ENCODE measurements around the gene ARID3A. TPM values are rescaled to one million over a fixed set of nuclear protein-coding genes. Genes with fewer than 3 reads are reported as not detected.
A peak's percentile ranks its signal among the peaks of the same experiment; 100 is the strongest.

The ARID3A gene
- total and polyA plus RNA-seq, 2 of the 4 experiments (the other 2 are of a cell fraction) = 16.0 to 23.1 TPM

DNA sequence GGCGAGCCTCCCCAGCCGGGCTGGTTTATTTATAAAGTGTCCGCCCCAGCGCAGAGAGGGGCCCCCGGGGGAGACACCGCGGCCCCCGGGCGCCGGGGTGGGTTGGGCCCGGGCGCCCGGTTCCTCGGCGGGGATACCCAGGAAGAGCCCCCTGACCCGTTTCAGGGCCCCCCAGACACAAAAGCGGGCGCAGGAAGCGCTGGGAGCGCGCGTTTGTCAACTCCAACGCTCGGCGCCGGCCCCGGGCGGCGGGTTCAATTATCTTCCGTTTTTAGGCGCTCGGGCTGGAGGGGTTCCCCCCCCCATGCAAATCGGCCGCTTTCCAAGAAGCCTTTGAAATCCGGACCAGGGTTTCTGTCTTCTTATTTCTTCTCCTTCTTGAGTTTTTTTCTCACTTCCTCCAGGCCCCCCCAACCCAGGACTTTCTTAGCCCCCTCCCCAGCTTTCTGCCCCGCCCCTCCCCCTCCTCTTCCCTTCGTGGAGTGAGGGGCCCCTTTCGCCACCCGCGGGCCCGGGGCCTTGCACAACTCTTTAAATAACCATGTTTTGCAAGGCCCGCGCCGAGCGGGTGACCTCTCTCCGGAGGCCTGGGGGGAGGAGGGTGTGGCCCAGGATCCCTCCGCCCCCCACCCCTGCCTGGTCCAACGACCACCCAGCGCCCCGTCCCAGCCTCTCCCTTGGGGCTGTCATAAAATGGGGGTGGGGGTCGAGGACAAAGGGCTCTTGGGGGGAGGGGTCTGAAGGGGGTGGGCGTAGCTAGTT, 935 bp downstream of the ARID3A start (continued):
- TF ChIP-seq ELK1 (IDR thresholded peaks at IDR 0.05; ENCODE audit: borderline replicate concordance, low read depth, low read length) (no peak), NFE2L2 (IDR thresholded peaks at IDR 0.05; ENCODE audit: low read depth, low read length) (no peak)

DNA sequence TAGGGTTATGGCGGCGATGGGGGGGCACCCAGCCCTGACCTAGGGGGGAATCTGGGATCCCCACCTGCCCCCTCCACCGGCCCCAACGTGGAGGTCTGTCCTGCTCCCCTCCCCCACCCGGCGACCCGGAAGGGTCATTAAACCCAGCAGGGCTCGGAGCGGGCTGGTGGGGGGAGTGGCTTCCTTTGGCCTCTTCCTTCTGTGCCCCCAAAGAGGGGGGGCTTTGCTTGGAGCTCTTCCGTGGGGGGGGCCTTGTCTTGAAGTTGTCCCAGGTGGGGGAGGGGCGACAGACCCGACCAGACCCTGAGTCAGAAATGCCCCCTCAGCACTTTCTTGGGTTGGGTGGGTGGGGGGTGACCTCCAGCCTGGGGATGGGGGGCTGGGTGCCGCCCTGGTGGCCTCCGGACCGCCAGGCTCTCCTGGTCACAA, 1.5 kb downstream of the ARID3A start:
- Histone ChIP-seq H2BK5ac (ENCODE audit: low read depth, low read length, poor library complexity, severe bottlenecking) (peak overlapping the region; percentile 87), H3K14ac (replicated peaks; ENCODE audit: low read depth, low read length) (peak overlapping the region; percentile 92), H2AFZ (replicated peaks; ENCODE audit: low read length, poor library complexity) (peak overlapping the region; percentile 21), H3K4me2 (ENCODE audit: low read depth, low read length) (peak overlapping the region; percentile 56), H3K9me3 (ENCODE audit: control insufficient read depth, insufficient read depth, low read length) (no peaks in the 10 kb centered on the region), H3K36me3 (ENCODE audit: control insufficient read depth, insufficient read depth, low read length) (peaks cover 30% of the 10 kb centered on the region), H2BK20ac (ENCODE audit: low read depth, low read length) (no peak overlapping the region), H3K4me3 (ENCODE audit: insufficient read depth, low read depth, low read length) (peak overlapping the region; percentile 96), H3K9ac (ENCODE audit: low read depth, low read length) (peak overlapping the region; percentile 98), H4K8ac (ENCODE audit: low read depth in 2 of 2, low read length in 2 of 2) (peak overlapping the region; percentile 36 to 50; a peak in 3 of 4 replicates), H3K27ac (ENCODE audit: insufficient read depth, low read length) (peak overlapping the region; percentile 97), H3K27me3 (ENCODE audit: control insufficient read depth, insufficient read depth, low read length) (no peaks in the 10 kb centered on the region), H2BK15ac (ENCODE audit: low read depth, low read length) (no peak overlapping the region; the same call in 2 of the 3 replicates), H2BK120ac (ENCODE audit: low read depth, low read length) (peak overlapping the region; percentile 64), H3K9me1 (ENCODE audit: insufficient read depth, low read length) (no peaks in the 10 kb centered on the region; the same call in 1 of the 2 replicates), H4K20me1 (ENCODE audit: insufficient read depth, low read length) (peaks cover 10% of the 10 kb centered on the region), H3K4ac (ENCODE audit: low read depth, low read length) (peak overlapping the region; percentile 84), H3K4me1 (ENCODE audit: control insufficient read depth, insufficient read depth, low read length) (peaks cover 10% of the 10 kb centered on the region), H3K56ac (ENCODE audit: extremely low read depth, insufficient read depth, low read length) (no peak overlapping the region), H4K5ac (ENCODE audit: low read depth, low read length) (peak overlapping the region; percentile 50; the same call in 1 of the 2 replicates), H4K91ac (ENCODE audit: insufficient read depth, low read depth, low read length) (peak overlapping the region; percentile 79; the same call in 1 of the 2 replicates), H3K18ac (ENCODE audit: low read depth, low read length) (peak overlapping the region; percentile 55; the same call in 1 of the 2 replicates), H3K23ac (ENCODE audit: low read depth, low read length) (peak overlapping the region; percentile 56; the same call in 1 of the 2 replicates), H3K79me1 (ENCODE audit: low read depth in 1 of 2, low read length in 2 of 2) (peaks cover 7 to 45% of the 10 kb centered on the region in 2 experiments), H2AK9ac (replicated peaks; ENCODE audit: low read depth, low read length, poor library complexity) (peak overlapping the region; percentile 98), H2AK5ac (ENCODE audit: low read depth, low read length) (peak overlapping the region; percentile 92)
- ChIA-PET POLR2A (ENCODE audit: unreplicated experiment) (no interaction called here), CTCF (interaction anchor here (1.2 kb wide), 1 partner anchor 56 kb away, joined by 3 read pairs; no protein-coding TSS in a partner anchor)
- no CpG with 5 or more reads among the region's 15 CpGs for WGBS, 2 experiments (ENCODE audit: extremely low coverage in 2 of 2, insufficient read length in 1 of 2)
- dilution Hi-C loops (cut with HindIII; ENCODE audit: low sequenced_read_pairs, unreplicated experiment) = no loop called here
- no TSS peak for BruUV-seq (replicated peaks)
- ATAC-seq (ENCODE audit: low read depth) (0 out of 2 replicates have a peak, but pooled peaks have one; percentile 3), DNase-seq (no peak)
- TF ChIP-seq MAFK (IDR thresholded peaks at IDR 0.05; ENCODE audit: low read depth, low read length) (peak; percentile 72), POLR2A (IDR thresholded peaks at IDR 0.05; ENCODE audit: low read depth, low read length) (0 out of 2 replicates have a peak, but pooled peaks have one; percentile 4), CTCF (conservative IDR thresholded peaks at IDR 0.05; ENCODE audit: low read depth, low read length) (no peak)
- intact Hi-C loops (cut with micrococcal nuclease) = loop anchor here (2.0 kb wide), 1 partner anchor 313 kb away; the partner anchor contains the start of gene ATP5F1D
- in situ Hi-C loops (cut with MboI; ENCODE audit: low sequenced_read_pairs) = no loop called here

All from IMR-90 (cell line).